A549 treated with CORT108297 at 1 μM for 4 hours (cell line): ENCODE results near the gene PSMD4. TPM values are rescaled to one million over a fixed set of nuclear protein-coding genes. Genes with fewer than 3 reads are reported as not detected.

Source experiments
- total RNA-seq: library from RNA; stranded (reverse); fragments of 200-300 nt; extraction: Qiagen RNA extraction; gene quantifications from 5 replicates; pipeline ENCODE4 v1.2.3, GENCODE V29; 2022

Gene PSMD4
- 172 to 208 TPM (median 186 TPM) in 5 replicates for total RNA-seq

DNA sequence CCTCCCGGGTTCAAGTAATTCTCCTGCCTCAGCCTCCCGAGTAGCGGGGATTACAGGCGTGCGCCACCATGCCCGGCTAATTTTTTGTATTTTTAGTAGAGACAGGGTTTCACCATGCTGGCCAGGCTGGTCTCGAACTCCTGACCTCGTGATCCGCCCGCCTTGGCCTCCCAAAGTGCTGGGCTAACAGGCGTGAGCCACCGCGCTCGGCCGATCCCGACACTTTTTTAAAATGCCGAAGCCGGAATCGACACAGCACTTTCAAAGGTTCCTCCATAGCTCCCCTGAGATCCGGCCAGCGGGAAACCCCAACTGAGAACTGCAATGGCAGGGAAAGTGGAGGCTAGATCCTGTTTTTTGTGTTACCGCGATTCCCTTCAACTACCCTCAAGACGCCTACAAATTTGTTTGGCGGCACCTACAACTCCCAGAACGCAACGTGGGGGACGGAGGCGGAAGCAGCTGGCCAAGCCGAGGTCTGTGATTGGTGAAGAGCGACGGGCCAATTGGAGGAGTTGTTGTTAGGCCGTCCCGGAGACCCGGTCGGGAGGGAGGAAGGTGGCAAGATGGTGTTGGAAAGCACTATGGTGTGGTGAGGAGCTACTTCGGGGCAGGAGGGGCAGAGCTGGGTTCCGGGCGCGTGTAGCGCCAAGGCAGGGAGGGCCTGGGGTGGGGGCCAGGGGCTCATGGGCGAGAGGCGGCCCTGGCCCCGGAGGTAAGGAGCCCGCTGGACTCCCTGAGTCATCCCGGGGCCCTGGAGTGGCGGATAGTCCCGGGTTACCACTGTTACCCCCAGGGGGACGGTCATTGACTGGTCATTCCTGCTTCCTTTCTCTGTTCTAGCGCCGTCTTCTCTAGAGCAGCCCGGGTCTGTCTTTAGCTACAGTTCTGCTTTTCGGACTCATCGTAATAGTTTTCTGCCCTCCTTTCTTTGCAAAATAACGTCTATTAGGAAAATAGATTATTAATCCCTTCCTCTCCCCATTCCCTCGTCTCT lies at the start of gene PSMD4:
TSS of gene PSMD4 (plus strand) at position 518 of the 997 bp plus-strand sequence. CDS start at position 567, 49 bp downstream.

DNA sequence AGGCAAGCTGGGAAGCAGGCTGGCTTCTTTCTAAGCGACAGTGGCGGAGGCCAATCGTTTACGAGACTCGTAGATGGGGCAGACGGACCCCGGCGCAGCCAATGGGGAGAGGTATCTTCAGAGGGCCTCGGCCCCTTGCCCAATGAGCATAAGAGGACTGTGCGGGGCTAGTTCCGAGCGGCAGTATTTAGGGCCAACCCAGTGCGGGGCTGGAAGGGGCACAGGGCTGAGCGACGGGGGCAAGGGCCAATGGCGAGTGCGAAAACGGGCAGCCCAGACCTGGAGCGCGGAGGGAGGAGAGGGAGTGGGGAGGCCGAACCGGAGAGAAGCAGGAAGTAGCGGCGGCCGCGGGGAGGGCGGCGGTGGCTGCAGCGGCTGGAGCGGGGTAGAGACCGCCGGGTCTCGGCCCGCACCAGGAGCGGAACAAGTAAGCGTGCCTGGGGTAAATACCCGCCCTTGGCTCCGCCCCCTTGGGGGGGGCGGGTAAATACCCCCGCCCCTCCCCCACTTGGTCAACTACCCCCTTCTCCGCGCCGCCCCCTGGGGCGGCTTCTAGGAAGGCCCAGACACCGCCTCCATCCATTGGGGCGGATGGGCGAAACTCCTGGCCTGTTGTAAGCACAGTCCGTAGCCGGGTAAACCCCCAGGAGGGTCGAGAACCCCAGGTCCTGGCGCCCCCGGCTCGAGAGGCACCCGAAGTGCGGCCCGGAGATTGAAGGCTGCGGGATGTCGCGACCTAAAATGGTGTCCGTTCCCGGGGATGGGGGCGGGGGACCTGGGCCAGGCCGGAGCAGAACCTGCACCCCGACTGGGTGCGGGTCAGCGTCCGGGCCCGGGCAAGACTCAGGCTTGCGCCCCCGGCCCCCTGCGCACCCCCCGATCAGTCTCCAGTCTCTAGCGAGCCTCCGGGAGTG lies 27.7 kb downstream of the PSMD4 start, which contains the start of gene ZNF687:
TSS of gene ZNF687 (plus strand) at position 331 of the 914 bp plus-strand sequence. CDS start 3,993 bp downstream, outside the sequence.

Other genes with a start within 250 kb of the PSMD4 start
- gene MINDY1, start 247.8 kb upstream of the PSMD4 start, total RNA-seq, result 2.9 to 3.6 TPM (median 3.3 TPM) in 5 replicates
- 11.9 to 16.0 TPM (median 14.8 TPM) in 5 replicates for gene PRUNE1, start 246.3 kb upstream of the PSMD4 start, total RNA-seq
- 0.07 to 0.12 TPM (median 0.07 TPM) in 5 replicates for gene BNIPL, start 218.1 kb upstream of the PSMD4 start, total RNA-seq
- gene C1orf56, start 207.0 kb upstream of the PSMD4 start, total RNA-seq, result 5.8 to 8.9 TPM (median 7.1 TPM) in 5 replicates
- 71.6 to 85.1 TPM (median 74.0 TPM) in 5 replicates for gene CDC42SE1, start 195.1 kb upstream of the PSMD4 start, total RNA-seq
- 14.5 to 18.8 TPM (median 17.8 TPM) in 5 replicates for gene MLLT11, start 194.3 kb upstream of the PSMD4 start, total RNA-seq
- gene GABPB2, start 184.0 kb upstream of the PSMD4 start, total RNA-seq, result 2.7 to 3.9 TPM (median 3.5 TPM) in 5 replicates
- gene SEMA6C, start 108.1 kb upstream of the PSMD4 start, total RNA-seq, result 1.3 to 2.5 TPM (median 1.9 TPM) in 5 replicates
- gene TNFAIP8L2, start 98.1 kb upstream of the PSMD4 start, total RNA-seq, result not detected in 5 replicates
- gene LYSMD1, start 88.8 kb upstream of the PSMD4 start, total RNA-seq, result 5.3 to 7.5 TPM (median 6.6 TPM) in 5 replicates
- gene SCNM1, start 88.6 kb upstream of the PSMD4 start, total RNA-seq, result 44.0 to 49.0 TPM (median 44.9 TPM) in 5 replicates
- 0.30 to 0.46 TPM (median 0.35 TPM) in 4 of 5 replicates, not detected in the other for gene TMOD4, start 78.8 kb upstream of the PSMD4 start, total RNA-seq
- 39.9 to 66.6 TPM (median 45.1 TPM) in 5 replicates for gene VPS72, start 64.5 kb upstream of the PSMD4 start, total RNA-seq
- 42.3 to 54.3 TPM (median 44.7 TPM) in 5 replicates for gene PIP5K1A, start 56.2 kb upstream of the PSMD4 start, total RNA-seq
- 11.8 to 15.3 TPM (median 14.0 TPM) in 5 replicates for gene ZNF687, start 27.6 kb downstream of the PSMD4 start, total RNA-seq
- 24.1 to 27.9 TPM (median 26.2 TPM) in 5 replicates for gene PI4KB, start 72.7 kb downstream of the PSMD4 start, total RNA-seq
- gene RFX5, start 92.5 kb downstream of the PSMD4 start, total RNA-seq, result 23.7 to 28.4 TPM (median 25.6 TPM) in 5 replicates
- gene SELENBP1, start 118.0 kb downstream of the PSMD4 start, total RNA-seq, result 5.9 to 8.4 TPM (median 6.1 TPM) in 5 replicates
- 362 to 444 TPM (median 420 TPM) in 5 replicates for gene PSMB4, start 144.8 kb downstream of the PSMD4 start, total RNA-seq
- 19.2 to 22.2 TPM (median 20.1 TPM) in 5 replicates for gene POGZ, start 204.8 kb downstream of the PSMD4 start, total RNA-seq